GM12878 (cell line): ENCODE measurements around the gene MROH2A.
"Not testable (repeated sequence)": the region's sequence is repeated elsewhere in the genome, so short reads cannot be mapped to it uniquely, and the experiment has no call there.

Source experiments
- ASH2L ChIP-seq: fragments of 300-600, 200-600 bp; sonication (generic); IDR thresholded peaks from 2 replicates; pipeline ENCODE4 v1.6.1; 2017; ENCODE audit warnings: low read depth, mild to moderate bottlenecking, borderline replicate concordance
- DPF2 ChIP-seq: fragments of 450-650 bp; IDR thresholded peaks from 2 replicates; pipeline ENCODE4 v1.6.1; 2017; ENCODE audit warnings: mild to moderate bottlenecking
- HCFC1 ChIP-seq: fragments of 150-350 bp; IDR thresholded peaks from 2 replicates; pipeline ENCODE4 v1.6.1; 2014; ENCODE audit warnings: low read length
- PBX3 ChIP-seq: IDR thresholded peaks from 2 replicates; pipeline ENCODE4 v1.6.1; 2011; ENCODE audit warnings: mild to moderate bottlenecking, low read depth, low read length, moderate library complexity; ENCODE audit not compliant: insufficient replicate concordance
- POLR2A ChIP-seq: IDR thresholded peaks from 2 replicates; pipeline ENCODE4 v1.6.1; 2011; ENCODE audit warnings: low read depth, mild to moderate bottlenecking, low read length
- POLR2AphosphoS5 ChIP-seq: IDR thresholded peaks from 2 replicates; pipeline ENCODE4 v1.6.1; 2011; ENCODE audit warnings: mild to moderate bottlenecking, low read length, inconsistent platforms
- REST ChIP-seq: IDR thresholded peaks from 2 replicates; pipeline ENCODE4 v1.6.1; 2012; ENCODE audit warnings: mild to moderate bottlenecking, low read depth, low read length
- SPI1 ChIP-seq: IDR thresholded peaks from 2 replicates; pipeline ENCODE4 v1.6.1; 2011; ENCODE audit warnings: low read depth, mild to moderate bottlenecking, low read length, moderate library complexity, borderline replicate concordance; ENCODE audit not compliant: insufficient read depth
- TAF1 ChIP-seq: IDR thresholded peaks from 2 replicates; pipeline ENCODE4 v1.6.1; 2011; ENCODE audit warnings: mild to moderate bottlenecking, low read depth, low read length, borderline replicate concordance
- TCF12 ChIP-seq: IDR thresholded peaks from 2 replicates; pipeline ENCODE4 v1.6.1; 2011; ENCODE audit warnings: low read depth, mild to moderate bottlenecking, low read length
- ZNF687 ChIP-seq: fragments of 450-650 bp; IDR thresholded peaks from 2 replicates; pipeline ENCODE4 v1.6.1; 2017; ENCODE audit warnings: mild to moderate bottlenecking, moderate library complexity
- TF ChIP-seq, protein P1 (sequence below), 3 experiments: IDR thresholded peaks in 2 of 3; conservative IDR thresholded peaks in 1 of 3; 2 replicates each; pipeline ENCODE4 v1.5.1; 2011; ENCODE audit warnings: low read depth in 3 of 3, low read length in 3 of 3, mild to moderate bottlenecking in 3 of 3, control low read depth in 2 of 3, moderate library complexity in 2 of 3, inconsistent platforms in 1 of 3, mixed read lengths in 1 of 3; ENCODE audit not compliant: control insufficient read depth in 2 of 3, insufficient read depth in 1 of 3; ENCODE audit errors: extremely low read depth in 1 of 3
- TF ChIP-seq, protein P2 (sequence below): fragments of 450-650 bp; formaldehyde crosslinking; IDR thresholded peaks from 2 replicates; pipeline ENCODE4 v1.4.0; 2022; ENCODE audit warnings: mild to moderate bottlenecking, moderate library complexity

DNA sequence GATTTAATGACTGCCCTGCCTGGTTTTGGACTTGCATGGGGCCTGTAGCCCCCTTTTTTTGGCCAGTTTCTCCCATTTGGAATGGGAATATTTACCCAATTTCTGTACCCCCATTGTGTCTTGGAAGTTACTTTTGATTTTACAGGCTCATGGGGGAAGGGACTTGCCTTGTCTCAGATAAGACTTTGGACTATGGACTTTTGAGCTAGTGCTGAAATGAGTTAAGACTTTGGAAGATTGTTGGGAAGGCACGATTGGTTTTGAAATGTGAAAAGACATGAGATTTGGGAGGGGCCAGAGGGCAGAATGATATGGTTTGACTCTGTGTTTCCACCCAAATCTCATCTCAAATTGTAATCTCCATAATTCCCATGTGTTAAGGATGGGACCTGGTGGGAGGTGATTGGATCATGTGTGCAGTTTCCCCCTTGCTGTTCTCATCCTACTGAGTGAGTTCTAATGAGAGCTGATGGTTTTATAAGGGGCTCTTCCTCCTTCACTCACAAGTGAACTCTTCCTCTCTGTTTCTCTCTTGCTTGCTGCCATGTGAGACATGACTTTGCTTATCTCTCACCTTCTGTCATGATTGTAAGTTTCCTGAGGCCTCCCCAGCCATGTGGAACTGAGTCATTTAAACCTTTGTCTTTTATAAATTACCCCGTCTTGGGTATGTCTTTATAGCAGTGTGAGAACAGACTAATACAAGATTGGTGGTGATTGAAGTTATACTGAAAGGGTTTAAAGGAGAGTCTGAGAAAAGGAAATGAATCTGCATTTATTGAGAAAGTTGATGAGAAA is 26.7 kb upstream of the MROH2A start:
- TF ChIP-seq, protein P1, sequence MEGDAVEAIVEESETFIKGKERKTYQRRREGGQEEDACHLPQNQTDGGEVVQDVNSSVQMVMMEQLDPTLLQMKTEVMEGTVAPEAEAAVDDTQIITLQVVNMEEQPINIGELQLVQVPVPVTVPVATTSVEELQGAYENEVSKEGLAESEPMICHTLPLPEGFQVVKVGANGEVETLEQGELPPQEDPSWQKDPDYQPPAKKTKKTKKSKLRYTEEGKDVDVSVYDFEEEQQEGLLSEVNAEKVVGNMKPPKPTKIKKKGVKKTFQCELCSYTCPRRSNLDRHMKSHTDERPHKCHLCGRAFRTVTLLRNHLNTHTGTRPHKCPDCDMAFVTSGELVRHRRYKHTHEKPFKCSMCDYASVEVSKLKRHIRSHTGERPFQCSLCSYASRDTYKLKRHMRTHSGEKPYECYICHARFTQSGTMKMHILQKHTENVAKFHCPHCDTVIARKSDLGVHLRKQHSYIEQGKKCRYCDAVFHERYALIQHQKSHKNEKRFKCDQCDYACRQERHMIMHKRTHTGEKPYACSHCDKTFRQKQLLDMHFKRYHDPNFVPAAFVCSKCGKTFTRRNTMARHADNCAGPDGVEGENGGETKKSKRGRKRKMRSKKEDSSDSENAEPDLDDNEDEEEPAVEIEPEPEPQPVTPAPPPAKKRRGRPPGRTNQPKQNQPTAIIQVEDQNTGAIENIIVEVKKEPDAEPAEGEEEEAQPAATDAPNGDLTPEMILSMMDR (IDR thresholded peaks at IDR 0.05 in 2 of 3, conservative IDR thresholded peaks at IDR 0.05 in 1 of 3; ENCODE audit: control insufficient read depth in 2 of 3, extremely low read depth in 1 of 3, insufficient read depth in 1 of 3, low read depth in 3 of 3, low read length in 3 of 3): not testable (repeated sequence)
- TF ChIP-seq POLR2AphosphoS5, TAF1, REST, POLR2A, ZNF687, PBX3, ASH2L, SPI1, DPF2, TCF12, HCFC1: not testable (repeated sequence)
- TF ChIP-seq, protein P2, sequence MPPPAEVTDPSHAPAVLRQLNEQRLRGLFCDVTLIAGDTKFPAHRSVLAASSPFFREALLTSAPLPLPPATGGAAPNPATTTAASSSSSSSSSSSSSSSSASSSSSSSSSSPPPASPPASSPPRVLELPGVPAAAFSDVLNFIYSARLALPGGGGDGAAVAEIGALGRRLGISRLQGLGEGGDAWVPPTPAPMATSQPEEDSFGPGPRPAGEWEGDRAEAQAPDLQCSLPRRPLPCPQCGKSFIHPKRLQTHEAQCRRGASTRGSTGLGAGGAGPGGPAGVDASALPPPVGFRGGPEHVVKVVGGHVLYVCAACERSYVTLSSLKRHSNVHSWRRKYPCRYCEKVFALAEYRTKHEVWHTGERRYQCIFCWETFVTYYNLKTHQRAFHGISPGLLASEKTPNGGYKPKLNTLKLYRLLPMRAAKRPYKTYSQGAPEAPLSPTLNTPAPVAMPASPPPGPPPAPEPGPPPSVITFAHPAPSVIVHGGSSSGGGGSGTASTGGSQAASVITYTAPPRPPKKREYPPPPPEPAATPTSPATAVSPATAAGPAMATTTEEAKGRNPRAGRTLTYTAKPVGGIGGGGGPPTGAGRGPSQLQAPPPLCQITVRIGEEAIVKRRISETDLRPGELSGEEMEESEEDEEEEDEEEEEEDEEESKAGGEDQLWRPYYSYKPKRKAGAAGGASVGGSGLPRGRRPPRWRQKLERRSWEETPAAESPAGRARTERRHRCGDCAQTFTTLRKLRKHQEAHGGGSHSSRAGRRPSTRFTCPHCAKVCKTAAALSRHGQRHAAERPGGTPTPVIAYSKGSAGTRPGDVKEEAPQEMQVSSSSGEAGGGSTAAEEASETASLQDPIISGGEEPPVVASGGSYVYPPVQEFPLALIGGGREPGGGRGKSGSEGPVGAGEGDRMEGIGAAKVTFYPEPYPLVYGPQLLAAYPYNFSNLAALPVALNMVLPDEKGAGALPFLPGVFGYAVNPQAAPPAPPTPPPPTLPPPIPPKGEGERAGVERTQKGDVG (CRISPR knock-in tag): not testable (repeated sequence)
